T-helper 1 cell treated with Interleukin-12 subunit alpha and Interleukin-12 subunit beta and Interleukin-4 antibody, amounts not matched to agents 30 μg/mL and 1 μg/mL, for 36 hours (primary cell): Measurements from ENCODE around the gene SCPEP1.

Experiments
- H3K27ac Mint-ChIP-seq: one replicate; pipeline ENCODE4 v1.8.0; 2021; ENCODE audit warnings: mild to moderate bottlenecking, mixed read lengths
- H3K27me3 Mint-ChIP-seq: one replicate; pipeline ENCODE4 v1.8.0; 2021; ENCODE audit warnings: low read depth, mixed read lengths
- H3K36me3 Mint-ChIP-seq: one replicate; pipeline ENCODE4 v1.8.0; 2021; ENCODE audit warnings: low read depth, mixed read lengths
- H3K4me1 Mint-ChIP-seq: one replicate; pipeline ENCODE4 v1.8.0; 2021; ENCODE audit warnings: low read depth, mixed read lengths
- H3K4me3 Mint-ChIP-seq: one replicate; pipeline ENCODE4 v1.8.0; 2021; ENCODE audit warnings: mild to moderate bottlenecking, moderate library complexity, mixed read lengths
- H3K9me3 Mint-ChIP-seq: one replicate; pipeline ENCODE4 v1.8.0; 2021; ENCODE audit warnings: mixed read lengths

The SCPEP1 gene

DNA sequence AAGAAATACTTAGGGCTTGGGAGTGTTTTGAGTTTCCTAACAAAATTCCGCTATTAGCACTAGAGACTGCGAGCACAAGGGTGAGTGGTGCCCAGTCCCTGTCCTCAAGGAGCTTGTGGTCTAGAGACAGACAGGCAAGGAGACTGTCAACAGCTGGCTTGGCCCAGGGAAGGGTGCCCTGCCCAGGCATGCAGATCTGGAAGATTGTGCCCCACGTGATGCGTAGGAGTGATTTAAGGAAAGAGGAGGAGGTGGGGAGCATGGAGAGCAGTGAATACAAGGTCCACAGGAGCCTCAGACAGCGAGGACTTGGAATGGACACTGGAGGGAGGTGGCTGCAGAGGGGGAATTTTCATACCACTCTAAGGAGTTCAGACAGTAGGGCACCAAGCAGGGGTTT is 25.0 kb downstream of the SCPEP1 start:
- no peak overlapping the region for H3K4me3 Mint-ChIP-seq
- H3K4me1 Mint-ChIP-seq = peaks cover 3% of the 10 kb centered on the region
- no peaks in the 10 kb centered on the region for H3K9me3 Mint-ChIP-seq
- H3K27ac Mint-ChIP-seq = no peak overlapping the region
- H3K27me3 Mint-ChIP-seq = no peaks in the 10 kb centered on the region
- peaks cover 2% of the 10 kb centered on the region for H3K36me3 Mint-ChIP-seq

DNA sequence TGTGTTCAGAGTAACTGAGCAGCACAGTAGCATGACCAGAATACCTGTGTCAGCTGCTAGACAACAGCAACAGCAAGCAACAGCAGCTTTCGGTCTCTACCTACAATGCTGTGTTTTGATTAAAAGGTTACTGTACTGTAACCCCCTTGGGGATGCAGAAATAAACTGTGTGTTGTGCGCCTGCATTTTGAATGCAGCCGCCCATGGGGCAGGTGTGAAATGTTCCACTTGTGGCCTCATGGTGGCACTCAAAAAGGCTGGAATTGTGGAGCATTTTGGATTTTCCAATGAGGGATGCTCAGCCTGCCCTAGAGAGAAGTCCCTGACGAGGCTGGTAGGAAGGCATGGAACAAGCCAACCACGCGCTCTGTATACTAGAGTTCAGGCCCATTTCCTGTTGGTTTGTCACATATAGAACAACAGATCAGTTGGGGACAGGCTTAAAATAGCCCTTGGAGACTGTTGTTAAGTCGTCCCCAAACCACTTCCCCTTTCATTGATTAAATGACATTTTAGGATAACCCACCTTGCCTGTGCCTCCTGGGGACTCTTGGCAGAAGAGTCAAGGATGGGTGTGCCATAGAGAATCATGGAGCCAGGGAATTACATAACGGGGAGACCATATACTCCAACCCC is 27.1 kb downstream of the SCPEP1 start:
- peaks cover 2% of the 10 kb centered on the region for H3K27me3 Mint-ChIP-seq
- no peak overlapping the region for H3K27ac Mint-ChIP-seq
- H3K4me3 Mint-ChIP-seq = no peak overlapping the region
- peaks cover 2% of the 10 kb centered on the region for H3K36me3 Mint-ChIP-seq
- H3K4me1 Mint-ChIP-seq = peaks cover 5% of the 10 kb centered on the region
- H3K9me3 Mint-ChIP-seq = no peaks in the 10 kb centered on the region

DNA sequence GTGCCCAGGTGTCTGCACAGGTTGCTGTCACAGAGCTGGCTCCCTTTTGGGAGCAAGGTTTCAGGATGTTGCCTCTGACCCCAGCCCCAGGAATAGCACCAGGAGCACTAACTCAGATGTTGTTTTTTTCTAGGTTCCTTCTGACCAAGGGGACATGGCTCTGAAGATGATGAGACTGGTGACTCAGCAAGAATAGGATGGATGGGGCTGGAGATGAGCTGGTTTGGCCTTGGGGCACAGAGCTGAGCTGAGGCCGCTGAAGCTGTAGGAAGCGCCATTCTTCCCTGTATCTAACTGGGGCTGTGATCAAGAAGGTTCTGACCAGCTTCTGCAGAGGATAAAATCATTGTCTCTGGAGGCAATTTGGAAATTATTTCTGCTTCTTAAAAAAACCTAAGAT is 28.1 kb downstream of the SCPEP1 start:
- H3K4me3 Mint-ChIP-seq = no peak overlapping the region
- H3K9me3 Mint-ChIP-seq = no peaks in the 10 kb centered on the region
- H3K36me3 Mint-ChIP-seq = peaks cover 2% of the 10 kb centered on the region
- H3K4me1 Mint-ChIP-seq = peaks cover 7% of the 10 kb centered on the region
- H3K27me3 Mint-ChIP-seq = peaks cover 4% of the 10 kb centered on the region
- no peak overlapping the region for H3K27ac Mint-ChIP-seq

DNA sequence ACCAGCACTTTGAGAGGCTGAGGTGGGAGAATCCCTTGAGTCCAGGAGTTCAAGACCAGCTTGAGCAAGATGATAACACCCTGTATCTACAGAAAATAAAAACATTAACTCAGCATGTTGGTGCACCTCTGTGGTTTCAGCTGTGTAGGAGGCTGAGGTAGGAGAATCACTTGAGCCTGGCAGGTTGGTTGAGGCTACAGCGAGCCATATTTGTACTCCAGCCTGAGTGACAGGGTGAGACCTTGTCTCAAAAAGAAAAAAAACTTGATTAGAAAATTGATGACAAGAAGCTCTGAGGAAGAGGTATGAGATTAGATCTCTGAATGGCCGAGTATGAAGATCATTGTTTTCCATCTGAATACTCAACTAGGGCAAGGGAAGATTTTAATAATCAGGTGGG is 31.0 kb downstream of the SCPEP1 start:
- H3K4me1 Mint-ChIP-seq = peaks cover 7% of the 10 kb centered on the region
- H3K4me3 Mint-ChIP-seq = no peak overlapping the region
- peaks cover 13% of the 10 kb centered on the region for H3K27me3 Mint-ChIP-seq
- no peaks in the 10 kb centered on the region for H3K9me3 Mint-ChIP-seq
- peaks cover 2% of the 10 kb centered on the region for H3K36me3 Mint-ChIP-seq
- no peak overlapping the region for H3K27ac Mint-ChIP-seq

DNA sequence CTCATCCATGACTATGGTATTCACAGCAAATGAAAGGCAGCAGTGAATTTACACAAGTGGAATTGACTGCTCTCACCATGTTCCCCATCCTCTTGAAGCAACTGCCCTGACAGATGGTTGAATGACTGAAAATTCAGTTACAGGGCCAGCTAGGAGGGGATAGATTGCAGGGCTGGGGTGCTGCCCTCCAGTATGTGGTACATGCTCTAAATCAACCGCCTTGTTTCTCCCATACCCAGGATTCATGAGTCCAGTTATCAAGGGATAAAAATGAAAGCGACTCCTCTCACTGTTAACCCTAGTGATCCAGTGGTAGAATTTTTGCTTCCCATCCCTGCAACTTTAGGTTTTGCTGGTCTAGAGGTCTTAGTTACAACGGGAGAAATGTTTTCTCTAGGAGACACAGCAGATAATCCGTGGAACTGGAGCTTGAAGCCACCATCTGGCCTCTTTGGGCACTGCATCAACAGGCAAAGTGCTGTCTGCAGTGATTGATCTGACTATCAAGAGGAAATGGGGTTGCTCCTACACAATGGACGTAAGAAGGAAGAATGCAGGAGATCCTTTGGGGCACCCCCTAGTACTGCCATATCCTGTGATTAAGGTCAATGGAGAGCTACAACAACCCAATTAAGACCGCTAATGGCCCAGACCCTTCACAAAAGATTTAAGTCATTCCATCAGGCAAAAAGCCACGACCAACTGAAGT is 32.0 kb downstream of the SCPEP1 start:
- peaks cover 7% of the 10 kb centered on the region for H3K4me1 Mint-ChIP-seq
- H3K27ac Mint-ChIP-seq = no peak overlapping the region
- H3K27me3 Mint-ChIP-seq = peaks cover 13% of the 10 kb centered on the region
- peaks cover 2% of the 10 kb centered on the region for H3K36me3 Mint-ChIP-seq
- no peaks in the 10 kb centered on the region for H3K9me3 Mint-ChIP-seq
- no peak overlapping the region for H3K4me3 Mint-ChIP-seq

DNA sequence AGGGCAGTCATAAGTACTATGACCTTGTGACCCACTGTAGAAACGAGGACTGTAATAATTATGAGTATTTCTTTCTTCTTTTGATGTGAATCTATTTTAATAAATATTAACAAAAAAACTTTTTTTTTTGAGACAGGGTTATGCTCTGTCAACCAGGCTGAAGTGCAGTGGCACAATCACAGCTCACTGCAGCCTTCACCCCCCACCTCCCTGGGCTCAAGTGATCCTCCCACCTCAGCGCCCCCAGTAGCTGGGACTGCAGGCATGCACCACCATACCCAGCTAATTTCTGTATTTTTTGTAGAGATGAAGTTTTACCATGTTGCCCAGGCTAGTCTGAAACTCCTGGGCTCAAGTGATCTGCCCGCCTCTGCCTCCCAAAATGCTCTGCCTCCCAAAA is 32.6 kb downstream of the SCPEP1 start:
- H3K4me1 Mint-ChIP-seq = peaks cover 4% of the 10 kb centered on the region
- H3K9me3 Mint-ChIP-seq = no peaks in the 10 kb centered on the region
- no peaks in the 10 kb centered on the region for H3K36me3 Mint-ChIP-seq
- no peak overlapping the region for H3K4me3 Mint-ChIP-seq
- H3K27me3 Mint-ChIP-seq = peaks cover 14% of the 10 kb centered on the region
- no peak overlapping the region for H3K27ac Mint-ChIP-seq

DNA sequence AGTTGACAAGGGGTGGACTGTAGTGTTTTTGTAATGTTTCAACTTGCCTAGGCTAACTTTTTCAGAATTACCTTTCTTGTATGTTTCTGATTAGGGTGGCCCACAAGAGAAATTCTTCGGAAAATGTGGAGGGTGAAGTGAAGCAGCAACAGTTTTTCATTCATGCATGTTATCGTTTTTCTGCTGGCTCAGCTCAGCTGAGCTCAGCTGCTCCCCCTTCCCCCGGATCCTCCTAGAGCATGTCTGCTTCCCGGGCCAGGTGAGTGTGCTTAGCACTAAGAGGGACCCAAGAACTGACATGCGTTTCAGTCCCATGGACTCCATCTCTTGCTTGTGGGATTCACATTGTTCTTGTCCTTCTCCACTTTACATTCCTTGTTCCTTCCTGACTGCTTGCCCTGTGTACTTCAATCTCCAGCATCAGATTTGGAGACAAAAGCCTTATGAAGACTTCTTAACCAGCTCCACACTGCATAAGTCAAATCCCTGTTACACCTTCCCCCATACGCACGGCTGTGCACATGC is 33.6 kb downstream of the SCPEP1 start:
- H3K4me3 Mint-ChIP-seq = no peak overlapping the region
- no peaks in the 10 kb centered on the region for H3K36me3 Mint-ChIP-seq

DNA sequence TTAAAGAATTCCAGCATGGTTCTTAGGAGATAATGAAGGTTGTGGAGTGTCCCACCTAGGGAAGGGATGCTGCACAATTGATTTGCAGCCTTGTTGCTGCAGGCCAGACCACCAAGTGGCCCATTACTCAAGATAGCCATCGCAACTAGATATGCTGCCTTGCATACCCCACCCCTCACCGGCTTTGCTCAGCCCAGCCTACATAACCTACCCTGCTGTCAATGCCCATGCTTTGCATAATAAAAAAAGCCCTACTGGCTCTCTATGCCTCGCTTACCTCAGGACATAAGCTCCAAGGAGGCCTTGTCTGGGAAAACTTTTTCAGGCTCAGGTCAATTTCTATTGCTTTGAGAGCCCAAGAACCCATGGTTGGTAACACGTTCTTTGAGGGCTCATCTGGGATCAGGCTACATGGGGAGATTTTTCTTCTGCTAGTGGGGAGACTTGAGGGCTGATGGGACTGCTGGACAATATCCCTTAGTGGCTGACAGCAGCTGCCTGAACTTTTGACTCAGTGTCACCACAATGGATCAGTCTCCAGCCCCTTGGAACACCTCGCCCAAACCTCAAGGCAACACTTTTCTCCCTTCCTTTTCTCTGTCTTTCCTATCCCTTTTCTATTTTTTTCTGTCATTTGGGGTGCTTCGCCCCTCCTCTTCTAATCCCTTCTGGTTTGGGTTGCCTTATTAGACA is 38.3 kb downstream of the SCPEP1 start:
- Mint-ChIP-seq H3K27me3 (peaks cover 34% of the 10 kb centered on the region), H3K27ac (no peak overlapping the region), H3K4me1 (no peaks in the 10 kb centered on the region), H3K4me3 (no peak overlapping the region), H3K9me3 (no peaks in the 10 kb centered on the region), H3K36me3 (no peaks in the 10 kb centered on the region)

More for the DNA sequence above, 33.6 kb downstream of the SCPEP1 start:
- H3K27ac Mint-ChIP-seq = no peak overlapping the region
- no peaks in the 10 kb centered on the region for H3K9me3 Mint-ChIP-seq
- peaks cover 4% of the 10 kb centered on the region for H3K4me1 Mint-ChIP-seq
- peaks cover 23% of the 10 kb centered on the region for H3K27me3 Mint-ChIP-seq

DNA sequence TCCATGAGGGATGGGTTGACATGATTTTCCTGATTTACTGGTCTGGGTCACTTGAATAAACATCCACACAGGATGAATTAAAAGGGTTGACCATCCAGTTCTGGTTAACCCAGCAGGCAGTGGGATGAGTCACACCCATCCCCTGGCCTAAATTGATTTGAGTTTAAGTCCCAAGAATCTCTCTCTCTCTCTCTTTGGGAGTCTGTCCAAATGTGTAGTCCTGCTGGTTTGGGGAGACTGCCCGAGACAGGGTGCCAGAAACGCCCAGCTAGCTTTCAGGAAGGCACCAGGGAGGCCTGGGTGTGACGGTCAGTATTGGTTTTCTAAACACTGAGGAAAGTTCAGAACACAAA is 38.8 kb downstream of the SCPEP1 start:
- H3K36me3 Mint-ChIP-seq = no peaks in the 10 kb centered on the region
- no peak overlapping the region for H3K27ac Mint-ChIP-seq
- peaks cover 29% of the 10 kb centered on the region for H3K27me3 Mint-ChIP-seq
- H3K9me3 Mint-ChIP-seq = no peaks in the 10 kb centered on the region
- no peak overlapping the region for H3K4me3 Mint-ChIP-seq
- no peaks in the 10 kb centered on the region for H3K4me1 Mint-ChIP-seq

DNA sequence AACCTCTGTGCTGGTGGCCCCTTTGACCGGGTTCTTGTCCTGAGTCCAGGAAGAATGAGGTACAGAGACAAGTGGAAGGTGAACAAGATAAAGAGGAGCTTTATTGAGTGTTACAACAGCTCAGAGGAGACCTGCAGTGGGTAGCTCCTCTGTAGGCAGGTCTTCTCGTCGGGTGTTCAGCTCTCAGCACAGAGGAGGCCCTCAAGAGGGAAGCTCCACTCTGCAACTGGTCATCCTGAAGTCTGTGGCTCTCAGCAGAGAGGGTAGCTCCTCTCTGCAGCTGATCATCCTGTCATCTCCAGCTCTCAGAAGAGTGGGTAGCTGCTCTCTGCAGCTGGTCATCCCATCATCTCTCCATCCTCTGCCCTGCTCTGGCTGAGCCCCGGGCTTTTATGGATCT is 39.7 kb downstream of the SCPEP1 start:
- no peaks in the 10 kb centered on the region for H3K4me1 Mint-ChIP-seq
- H3K4me3 Mint-ChIP-seq = no peak overlapping the region
- H3K9me3 Mint-ChIP-seq = no peaks in the 10 kb centered on the region
- H3K27me3 Mint-ChIP-seq = peaks cover 27% of the 10 kb centered on the region
- H3K27ac Mint-ChIP-seq = no peak overlapping the region
- no peaks in the 10 kb centered on the region for H3K36me3 Mint-ChIP-seq

DNA sequence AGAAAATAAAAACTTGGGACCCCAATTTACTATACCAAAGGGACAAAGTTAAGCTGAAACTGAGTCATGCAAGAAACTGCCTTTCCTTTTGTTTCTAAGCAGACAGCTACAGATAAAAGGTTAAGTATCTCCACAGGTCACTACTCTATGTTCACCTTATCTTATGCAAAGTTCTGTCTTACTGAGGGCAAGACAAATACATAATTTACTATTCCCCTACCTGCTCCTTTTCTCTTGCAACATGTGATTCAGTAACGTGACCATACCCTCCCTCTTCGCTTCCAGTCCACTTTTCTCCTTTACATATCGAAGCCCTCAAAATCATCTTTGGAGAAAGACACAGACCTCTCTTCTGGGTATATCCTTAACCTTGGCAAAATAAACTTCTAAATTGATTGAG is 42.3 kb downstream of the SCPEP1 start:
- Mint-ChIP-seq H3K27me3 (peaks cover 27% of the 10 kb centered on the region), H3K9me3 (no peaks in the 10 kb centered on the region), H3K27ac (no peak overlapping the region), H3K4me3 (no peak overlapping the region), H3K36me3 (no peaks in the 10 kb centered on the region), H3K4me1 (no peaks in the 10 kb centered on the region)

DNA sequence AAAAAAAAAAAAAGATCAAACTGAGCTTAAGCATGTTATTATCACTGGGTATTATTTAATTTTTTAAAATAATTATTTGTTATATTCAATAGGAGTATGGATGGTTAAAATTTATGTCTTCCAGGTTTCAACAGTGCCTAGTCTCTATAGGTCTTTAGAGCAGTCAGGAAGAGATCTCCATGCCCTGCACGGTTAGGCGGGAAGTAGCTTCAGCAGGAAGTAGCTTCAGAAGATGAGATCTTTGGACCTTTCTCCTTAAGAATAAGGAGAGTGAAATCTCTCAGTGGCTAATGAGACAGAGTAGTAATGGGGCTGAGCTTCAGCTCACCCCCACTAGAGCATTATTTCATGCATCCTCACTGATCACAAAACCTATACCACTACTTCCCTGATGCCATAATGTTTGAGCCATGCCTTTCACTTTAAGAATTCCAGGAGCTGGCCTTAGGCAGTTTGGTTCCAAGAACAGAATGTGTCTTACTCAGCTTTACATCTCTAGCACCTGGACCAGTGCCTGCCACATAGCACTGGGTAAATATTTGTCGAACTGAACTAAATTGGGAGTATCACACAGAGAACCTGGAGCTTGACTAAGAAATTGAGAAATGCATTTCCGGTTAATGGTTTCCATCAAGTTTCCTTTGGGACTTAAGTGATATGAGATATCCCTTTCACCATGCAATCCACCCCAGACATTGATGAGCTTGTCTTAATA is 43.5 kb downstream of the SCPEP1 start:
- Mint-ChIP-seq H3K27ac (no peak overlapping the region), H3K36me3 (no peaks in the 10 kb centered on the region), H3K4me3 (no peak overlapping the region), H3K27me3 (peaks cover 19% of the 10 kb centered on the region), H3K4me1 (no peaks in the 10 kb centered on the region), H3K9me3 (peaks cover 7% of the 10 kb centered on the region)

DNA sequence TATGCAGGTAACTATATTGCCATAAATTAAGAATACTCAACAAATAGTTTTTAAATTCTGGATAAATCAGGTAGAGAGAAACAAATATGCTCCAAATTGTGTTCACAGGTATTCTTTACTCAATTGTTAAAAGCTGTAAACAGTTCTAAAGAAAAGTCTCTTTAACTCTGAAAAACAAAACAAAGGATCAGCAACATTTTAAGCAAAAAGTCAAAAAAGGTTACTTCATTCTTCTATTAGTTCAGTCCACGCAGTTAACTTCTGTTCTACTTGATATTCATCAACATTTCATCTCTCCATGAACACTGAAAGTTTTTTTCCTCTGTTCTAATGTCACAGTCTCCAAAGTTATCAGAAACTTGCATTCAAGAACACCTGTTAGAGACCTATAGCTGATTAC is 47.9 kb downstream of the SCPEP1 start:
- peaks cover 5% of the 10 kb centered on the region for H3K27me3 Mint-ChIP-seq
- H3K4me1 Mint-ChIP-seq = no peaks in the 10 kb centered on the region
- no peaks in the 10 kb centered on the region for H3K36me3 Mint-ChIP-seq
- H3K9me3 Mint-ChIP-seq = peaks cover 29% of the 10 kb centered on the region
- no peak overlapping the region for H3K4me3 Mint-ChIP-seq
- no peak overlapping the region for H3K27ac Mint-ChIP-seq

DNA sequence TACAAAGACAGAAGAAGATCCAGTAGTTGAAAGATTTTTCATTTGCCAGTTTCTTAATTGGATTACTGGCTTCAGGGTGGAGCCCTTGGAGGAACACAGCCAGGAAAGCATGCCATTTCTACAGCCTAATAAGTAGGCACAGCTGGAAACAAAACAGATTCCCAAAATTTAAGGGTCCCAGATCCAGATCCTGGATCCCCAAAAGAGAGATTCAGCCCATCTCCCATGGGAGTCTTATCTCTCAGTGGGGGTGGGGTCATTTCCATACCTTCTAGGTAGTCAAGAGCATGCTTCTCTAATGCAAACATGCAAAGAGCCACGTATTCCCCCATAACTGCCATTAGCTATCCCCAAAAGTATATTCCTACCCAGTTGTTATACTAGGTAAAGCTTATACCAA is 49.9 kb downstream of the SCPEP1 start:
- Mint-ChIP-seq H3K4me1 (no peaks in the 10 kb centered on the region), H3K9me3 (peaks cover 29% of the 10 kb centered on the region), H3K27ac (no peak overlapping the region), H3K4me3 (no peak overlapping the region), H3K27me3 (peaks cover 5% of the 10 kb centered on the region), H3K36me3 (no peaks in the 10 kb centered on the region)
